CD4-positive, alpha-beta T cell treated with Interferon gamma for 1 hour (primary cell): Measurements from ENCODE around the gene DEAF1.

Source experiments
- DNase-seq: peaks from one replicate; pipeline ENCODE4 v3.0.0-alpha.2; 2020

Gene DEAF1

DNA sequence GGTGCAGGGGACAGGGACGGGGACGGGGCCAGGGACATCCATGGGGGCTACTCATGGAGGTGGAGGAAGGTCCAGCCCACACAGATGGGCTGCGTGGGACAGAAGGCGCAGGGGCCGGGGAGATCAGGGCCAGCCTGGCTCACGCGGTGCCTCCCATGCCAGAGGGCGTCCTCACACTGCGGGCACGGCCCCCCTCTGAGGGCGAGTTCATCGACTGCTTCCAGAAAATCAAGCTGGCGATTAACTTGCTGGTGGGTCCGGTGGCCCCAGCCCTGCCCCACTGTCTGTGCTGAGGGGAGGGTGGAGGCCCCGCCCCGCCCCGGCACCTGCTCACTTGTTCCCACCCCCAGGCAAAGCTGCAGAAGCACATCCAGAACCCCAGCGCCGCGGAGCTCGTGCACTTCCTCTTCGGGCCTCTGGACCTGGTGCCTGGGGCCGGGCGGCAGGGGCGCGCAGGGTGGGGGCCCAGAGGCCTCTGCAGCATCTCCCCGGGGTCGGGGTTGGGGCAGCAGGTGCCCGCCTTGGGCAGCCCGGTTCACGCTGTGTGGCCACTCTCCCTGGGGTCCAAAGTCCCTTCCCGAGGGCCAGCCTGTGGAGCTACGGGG lies 26.8 kb upstream of the DEAF1 start:
- DNase-seq, result peak; percentile 70

DNA sequence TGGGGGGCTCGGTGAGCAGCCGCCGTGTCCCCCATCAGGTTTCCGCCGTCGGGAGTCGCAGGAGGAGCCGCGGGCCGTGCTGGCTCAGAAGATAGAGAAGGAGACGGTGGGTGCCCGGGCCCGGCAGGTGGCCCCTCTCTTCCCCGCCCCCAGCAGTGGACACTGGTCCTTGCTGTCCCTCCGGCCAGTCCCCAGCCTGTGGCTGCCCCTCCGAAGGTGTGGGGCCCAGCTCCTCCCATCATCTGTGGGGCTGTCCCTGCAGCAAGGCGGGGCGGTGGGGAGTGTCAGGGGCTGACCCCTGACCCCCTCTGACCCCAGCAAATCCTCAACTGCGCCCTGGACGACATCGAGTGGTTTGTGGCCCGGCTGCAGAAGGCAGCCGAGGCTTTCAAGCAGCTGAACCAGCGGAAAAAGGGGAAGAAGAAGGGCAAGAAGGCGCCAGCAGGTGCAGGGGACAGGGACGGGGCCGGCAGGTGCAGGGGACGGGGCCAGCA lies 26.3 kb upstream of the DEAF1 start:
- DNase-seq, result peak; percentile 24

DNA sequence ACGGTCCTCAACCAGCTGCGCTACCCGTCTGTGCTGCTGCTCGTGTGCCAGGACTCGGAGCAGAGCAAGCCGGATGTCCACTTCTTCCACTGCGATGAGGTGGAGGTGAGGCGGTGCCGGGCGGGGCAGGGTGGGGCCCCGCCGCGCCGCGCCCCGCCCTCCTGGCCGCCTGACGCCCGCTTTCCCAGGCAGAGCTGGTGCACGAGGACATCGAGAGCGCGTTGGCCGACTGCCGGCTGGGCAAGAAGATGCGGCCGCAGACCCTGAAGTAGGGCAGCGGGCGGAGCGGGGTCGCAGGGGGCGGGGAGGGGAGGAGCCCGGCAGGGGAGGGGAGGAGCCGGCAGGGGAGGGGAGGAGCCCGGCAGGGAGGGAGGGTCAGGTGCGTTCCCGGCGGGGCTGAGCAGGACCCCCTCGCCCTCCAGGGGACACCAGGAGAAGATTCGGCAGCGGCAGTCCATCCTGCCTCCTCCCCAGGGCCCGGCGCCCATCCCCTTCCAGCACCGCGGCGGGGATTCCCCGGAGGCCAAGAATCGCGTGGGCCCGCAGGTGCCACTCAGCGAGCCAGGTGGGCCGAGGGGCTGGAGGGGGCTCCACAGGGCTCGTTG lies 25.7 kb upstream of the DEAF1 start:
- DNase-seq, result peak; percentile 19

DNA sequence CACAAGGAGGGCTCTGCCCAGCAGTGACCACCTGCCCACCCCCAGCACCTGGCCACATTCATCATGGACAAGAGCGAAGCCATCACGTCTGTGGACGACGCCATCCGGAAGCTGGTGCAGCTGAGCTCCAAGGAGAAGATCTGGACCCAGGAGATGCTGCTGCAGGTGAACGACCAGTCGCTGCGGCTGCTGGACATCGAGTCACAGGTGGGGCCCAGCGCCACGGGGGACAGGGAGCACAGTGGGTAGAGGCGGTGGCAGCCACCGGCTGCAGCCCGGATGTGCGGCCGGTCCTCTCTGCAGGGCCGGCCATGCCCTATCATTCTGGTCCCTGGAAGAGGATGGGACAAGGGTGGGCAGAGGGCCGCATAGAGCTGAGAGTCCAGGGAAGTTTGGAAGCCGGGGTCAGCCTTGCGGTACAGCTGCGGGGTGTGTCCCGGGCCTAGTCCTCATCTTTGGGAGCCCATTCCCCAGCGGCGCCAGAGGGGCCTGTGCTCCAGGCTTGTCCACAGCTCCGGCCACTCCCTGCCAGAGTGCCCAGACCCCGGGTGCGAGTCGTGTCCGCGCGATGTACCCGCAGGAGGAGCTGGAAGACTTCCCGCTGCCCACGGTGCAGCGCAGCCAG lies 25.1 kb upstream of the DEAF1 start:
- DNase-seq, result no peak

DNA sequence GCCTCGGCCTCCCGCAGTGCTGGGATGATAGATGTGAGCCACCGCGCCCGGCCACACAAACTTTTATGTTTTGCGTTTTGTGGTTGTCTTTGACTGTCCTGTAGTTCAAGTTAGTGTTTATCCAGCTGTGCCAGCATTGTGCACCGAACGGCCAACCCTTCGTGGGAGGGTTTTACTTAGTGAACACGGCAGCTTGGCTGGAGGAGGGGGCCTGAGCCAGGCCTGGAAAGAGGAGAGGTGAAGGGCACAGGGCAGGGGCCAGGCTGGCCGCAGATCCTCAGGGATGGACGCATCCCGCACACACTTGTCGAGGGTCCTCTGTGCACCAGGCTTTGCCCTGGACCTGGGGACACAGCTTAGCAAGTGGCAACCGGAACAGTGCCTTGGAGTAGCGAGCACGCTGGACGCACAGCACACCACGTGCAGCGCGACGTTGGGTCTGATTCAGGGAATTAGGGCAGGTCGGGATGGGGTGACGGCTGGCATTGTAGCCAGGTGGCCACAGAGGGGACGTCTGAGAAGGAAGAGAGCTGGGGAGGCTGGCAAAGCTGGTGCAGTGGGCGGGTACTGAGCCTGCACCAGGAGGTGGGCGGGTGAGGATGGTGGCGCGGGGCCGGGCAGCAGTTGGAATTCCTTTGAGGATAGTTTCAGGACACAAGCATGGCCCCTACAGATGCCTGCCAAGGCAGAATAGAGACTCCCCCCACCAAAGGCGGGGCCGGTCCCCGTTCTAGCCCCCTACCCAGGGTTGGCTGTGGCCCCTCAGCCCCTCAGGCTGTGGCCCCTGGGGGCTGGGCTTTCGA lies 24.4 kb upstream of the DEAF1 start:
- DNase-seq, result no peak

DNA sequence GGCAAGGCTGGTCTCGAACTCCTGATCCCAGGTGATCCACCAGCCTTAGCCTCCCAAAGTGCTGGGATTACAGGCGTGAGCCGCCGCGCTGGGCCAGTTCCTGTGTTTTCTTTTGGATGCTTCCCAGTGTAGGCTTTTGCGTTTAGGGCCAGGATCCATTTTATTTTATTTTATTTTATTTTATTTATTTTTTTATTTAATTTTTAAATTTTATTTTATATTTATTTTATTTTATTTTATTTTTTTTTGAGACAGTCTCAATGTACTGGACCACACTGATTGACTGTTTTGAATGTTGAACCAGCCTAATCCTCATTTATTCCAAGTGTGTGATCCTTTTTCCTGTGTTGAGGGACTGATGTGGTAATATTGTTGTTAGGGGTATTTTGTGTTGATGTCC lies 19.4 kb upstream of the DEAF1 start:
- DNase-seq, result no peak

DNA sequence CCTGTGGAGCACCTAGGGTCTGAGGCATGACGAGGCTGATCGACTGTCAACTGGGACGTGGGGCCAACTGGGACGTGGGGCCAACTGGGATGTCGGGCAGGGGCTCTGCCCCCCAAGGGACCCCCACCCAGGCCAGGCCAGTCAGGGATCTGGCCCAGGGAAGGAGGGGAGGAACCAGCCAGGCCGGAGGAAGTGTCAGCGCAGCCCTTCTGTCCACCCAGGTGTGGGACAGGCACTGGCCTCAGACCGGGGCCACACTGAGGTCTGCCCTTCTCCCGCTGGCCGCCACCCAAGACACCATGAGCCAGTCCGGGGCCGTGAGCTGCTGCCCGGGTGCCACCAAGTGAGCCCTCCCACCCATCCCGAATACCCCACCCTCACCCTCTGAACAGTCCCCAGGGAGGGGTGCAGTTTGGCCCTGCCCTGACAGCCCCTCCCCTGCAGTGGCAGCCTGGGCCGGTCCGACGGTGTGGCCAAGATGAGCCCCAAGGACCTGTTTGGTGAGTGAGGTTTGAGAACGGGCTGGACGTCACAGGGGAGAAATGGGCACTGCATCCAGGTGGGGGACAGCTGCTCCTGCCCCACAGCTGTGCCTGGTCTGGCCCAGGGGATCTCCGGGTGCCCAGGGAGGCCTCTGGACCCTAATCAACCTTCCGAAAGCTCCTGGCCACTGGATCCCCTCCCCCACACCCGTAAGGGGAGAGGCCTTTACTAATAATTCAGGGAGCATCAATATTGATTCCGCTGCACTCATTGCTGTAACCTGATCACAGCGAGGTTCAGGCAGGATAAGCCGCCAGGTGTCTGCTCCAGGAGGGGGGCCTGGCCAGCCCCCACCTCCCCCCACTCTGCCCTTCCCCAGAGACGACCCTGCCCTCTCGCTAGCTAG lies 14.3 kb upstream of the DEAF1 start:
- no peak for DNase-seq

DNA sequence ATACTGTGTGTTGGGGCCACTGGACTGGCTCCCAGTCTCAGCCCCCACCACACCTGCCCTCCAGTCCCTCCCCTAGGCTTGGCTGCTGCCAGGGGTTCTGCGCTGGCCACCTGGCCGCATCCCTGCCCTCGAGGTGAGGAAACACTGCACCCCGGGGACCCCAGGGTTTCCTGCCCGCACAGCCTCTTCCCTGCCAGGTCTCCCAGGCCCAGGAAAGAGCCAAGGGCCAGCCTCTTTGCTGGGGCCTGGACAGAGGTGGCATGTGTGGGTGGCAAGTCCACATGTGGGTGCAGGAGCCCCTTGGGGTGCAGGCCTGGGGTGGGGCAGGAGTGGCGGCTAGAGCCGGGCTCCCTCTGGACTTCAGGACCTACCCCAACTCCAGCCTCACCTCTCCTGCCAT lies 13.5 kb upstream of the DEAF1 start:
- DNase-seq, result no peak

DNA sequence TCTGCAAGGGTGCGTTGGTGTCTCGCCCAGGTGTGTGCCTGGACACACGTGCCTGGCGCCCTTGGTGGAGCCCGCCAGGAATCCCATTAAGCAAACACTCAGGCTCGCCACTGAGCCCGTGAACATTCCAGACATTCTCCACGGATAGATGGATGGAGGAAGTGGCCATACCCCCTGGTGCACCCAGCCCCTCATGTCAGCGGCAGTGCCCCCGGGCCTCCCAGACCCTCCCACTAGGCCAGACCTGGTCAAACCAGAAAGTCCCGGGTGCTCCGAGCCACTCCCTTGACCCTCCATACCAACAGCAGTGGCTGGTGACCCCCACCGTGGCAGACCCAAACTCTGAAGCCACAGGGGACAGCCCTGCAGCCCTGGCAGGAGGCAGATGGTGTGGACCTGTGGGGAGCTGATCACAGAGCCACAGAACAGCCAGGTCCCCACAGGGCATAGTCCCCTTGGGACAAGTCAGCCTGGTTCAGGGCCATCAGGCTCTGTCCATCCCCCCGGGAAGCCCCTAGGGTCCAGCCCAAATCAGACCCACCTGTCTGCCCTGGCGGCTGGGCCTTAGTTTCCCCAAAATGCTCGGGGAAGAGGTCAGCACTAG lies 12.9 kb upstream of the DEAF1 start:
- no peak for DNase-seq

DNA sequence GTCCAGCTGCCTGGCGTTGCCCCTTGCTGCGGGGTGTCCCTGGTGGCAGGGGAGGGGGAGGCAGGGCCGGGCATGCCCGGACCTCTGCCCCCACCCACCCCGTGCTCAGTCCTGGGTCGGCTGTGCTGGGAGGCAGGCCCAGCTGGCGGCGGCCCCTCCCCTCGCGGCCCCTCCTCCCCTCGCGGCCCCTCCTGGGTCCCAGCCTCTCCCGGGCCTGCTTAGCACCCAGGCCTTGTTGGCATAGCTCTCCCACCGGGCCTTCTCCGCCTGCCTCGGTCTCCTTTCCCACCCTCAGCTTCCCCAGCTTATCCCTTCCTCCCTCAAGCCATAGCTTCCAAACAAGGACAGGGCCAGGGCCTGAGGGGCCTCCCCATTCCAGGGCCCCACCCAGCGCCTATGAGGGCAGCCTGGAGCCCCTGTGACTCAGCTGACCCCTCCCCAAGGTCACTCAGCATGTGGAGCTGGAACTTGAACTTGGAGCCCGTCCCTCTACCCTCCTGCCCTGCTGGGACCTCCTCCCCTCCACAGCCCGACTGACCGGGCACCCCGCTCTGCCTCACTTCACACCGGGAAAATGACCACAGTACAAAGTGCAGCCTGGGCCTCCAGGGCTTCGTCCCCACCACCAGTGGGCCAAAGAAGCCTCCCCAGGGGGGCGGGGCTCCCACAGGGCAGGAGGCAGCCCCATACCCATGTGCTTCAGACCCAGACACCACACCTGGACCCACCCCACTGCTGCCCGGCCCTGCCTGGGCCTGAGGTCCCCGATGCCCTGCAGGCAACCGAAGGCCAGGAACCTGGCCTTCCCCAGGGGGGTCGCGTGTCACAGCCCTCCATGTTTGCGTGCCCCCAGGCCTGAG lies 12.2 kb upstream of the DEAF1 start:
- no peak for DNase-seq

DNA sequence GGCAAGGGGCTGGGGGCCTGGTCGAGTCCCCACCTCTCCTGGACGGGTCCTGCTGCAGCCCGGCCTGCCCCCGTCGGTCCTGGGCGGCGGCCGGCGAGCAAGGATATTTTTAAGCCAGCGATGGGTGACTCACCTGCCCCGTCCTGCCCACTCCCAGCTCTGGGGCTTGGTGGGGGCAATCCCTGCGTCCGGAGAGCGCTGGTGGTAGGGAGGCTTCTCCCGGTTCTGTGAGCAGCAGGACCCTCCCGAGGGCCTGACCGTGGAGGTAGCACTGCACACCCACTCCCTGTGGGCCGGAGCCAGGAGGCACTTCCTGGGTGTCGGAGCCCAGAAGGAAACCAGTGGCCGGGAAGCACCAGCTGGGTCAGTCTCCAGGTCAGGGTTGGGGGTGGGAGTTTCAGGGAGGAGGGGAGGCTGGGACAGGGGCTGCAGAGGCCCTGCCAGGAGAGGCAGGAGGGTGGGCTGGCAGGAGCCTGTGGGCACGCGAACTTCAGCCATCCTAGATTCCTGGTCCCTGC lies 11.5 kb upstream of the DEAF1 start:
- DNase-seq, result no peak

DNA sequence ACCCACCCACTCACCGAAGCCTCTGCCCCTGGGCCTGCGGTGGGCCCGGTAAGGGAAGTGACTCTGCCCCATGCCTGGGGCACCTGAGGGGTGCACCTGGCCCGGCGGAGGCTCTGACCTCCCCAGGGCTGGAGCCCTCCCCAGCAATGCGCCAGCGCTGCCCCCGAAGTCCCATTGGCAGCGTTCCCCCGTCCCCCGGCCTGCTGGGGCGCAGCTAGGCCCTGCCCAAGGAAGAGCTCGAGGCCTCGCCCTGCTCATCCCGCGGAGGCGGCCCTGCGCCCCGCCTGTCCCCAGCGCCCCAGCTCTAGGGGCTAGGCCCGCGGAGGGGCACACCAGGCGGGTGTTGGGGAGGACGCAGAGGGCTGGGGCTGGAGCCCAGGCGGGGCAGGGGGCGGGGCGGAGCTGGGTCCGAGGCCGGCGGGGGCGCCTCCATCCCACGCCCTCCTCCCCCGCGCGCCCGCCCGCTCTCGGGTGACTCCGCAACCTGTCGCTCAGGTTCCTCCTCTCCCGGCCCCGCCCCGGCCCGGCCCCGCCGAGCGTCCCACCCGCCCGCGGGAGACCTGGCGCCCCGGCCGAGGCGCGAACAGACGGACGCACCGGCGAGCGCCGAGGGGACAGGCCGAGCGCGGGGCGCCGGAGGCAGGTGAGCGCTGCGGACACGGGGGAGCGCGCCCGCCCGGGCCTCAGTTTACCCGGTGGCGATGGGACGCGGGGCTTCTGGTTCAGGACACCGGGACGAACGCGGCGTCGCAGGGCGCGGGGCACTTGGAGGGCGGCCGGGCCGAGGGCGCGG lies 10.8 kb upstream of the DEAF1 start, which contains the start of gene EPS8L2:
Gene EPS8L2 (plus strand): TSS at position 586 of the 793 bp plus-strand sequence. CDS start 3,177 bp downstream, outside the sequence.
- no peak for DNase-seq

DNA sequence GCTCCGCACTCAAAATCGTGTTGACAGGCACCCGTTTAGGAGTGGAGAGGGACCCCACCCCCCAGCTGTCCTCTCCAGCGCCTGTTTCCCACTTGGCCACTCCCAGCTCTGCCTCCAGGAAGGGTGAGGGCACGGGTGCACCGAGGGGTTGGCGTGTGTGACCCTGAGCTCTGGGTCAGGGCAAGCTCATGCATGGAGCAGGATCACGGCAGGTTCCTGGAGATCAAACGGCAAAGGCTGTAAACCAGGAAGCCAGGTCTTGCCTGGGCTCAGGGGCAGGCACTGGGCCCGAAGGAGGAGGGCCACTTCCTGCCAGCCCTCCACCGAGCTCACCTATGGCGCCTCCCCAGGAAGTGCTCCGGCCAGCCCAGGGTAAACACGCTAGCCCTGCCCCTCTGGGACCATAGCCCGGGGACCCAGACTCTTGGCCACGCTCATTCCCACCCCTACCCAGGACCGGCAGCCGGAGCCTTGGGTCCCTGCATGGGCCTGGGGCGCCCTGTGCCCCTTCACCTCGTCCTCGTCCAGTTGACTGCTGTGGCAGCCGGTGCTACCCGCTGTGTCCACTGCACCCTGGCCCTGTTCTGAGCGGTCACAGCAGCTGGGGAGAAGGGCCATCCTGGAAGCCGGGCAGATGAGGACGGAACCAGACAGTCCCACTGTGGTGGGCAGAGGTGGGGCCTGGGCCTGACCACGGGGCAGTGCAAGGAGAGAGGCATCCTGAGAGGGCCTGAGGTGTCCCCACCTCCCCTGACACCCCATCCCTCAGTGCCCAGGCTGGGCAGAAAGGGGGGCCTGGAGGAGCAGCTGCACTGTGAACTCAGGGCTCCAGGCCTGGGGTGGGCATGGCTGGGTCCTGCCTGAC lies 10.0 kb upstream of the DEAF1 start:
- DNase-seq, result no peak

DNA sequence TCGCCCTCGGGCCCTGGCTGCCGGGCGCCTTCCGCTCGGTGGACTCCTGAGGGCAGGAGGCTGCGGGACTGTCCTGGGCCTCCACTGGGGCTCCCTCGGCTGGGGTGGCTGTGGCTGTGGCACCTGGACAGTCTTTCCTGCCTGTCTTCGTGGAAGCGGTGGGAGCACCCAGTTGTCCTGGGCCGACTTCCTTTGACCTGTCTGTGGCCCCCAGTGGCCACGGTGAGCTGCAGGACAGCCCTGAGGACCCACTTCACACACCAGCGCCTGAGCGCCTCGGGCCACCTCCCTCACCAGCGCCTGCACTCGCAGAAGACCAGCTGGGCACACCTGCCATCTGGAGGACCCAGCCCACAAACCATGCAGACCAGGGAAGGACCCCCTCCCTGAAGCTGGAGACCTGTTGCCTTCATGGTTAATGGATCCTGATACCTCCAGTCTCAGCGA lies 9.2 kb upstream of the DEAF1 start:
- DNase-seq, result no peak

DNA sequence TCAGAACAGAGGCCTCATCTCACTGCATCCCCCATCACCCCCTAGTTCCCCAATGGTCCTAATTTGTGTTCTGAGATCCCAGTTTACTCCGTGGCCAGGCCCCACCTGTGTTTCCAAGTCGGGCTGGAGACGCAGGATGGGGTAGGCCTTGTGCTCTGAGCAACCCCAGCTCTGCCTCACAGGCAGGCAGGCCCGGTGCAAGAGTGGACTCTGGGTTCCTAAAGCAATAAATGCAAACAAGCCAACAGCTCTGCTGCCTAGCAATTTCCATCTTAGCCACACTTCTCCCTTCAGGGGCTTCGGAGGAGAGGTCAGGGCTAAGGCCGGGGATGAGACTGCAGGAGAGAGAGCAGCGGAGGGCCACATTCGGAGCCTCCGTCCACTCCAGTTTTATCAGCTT lies 8.5 kb upstream of the DEAF1 start:
- DNase-seq, result no peak

DNA sequence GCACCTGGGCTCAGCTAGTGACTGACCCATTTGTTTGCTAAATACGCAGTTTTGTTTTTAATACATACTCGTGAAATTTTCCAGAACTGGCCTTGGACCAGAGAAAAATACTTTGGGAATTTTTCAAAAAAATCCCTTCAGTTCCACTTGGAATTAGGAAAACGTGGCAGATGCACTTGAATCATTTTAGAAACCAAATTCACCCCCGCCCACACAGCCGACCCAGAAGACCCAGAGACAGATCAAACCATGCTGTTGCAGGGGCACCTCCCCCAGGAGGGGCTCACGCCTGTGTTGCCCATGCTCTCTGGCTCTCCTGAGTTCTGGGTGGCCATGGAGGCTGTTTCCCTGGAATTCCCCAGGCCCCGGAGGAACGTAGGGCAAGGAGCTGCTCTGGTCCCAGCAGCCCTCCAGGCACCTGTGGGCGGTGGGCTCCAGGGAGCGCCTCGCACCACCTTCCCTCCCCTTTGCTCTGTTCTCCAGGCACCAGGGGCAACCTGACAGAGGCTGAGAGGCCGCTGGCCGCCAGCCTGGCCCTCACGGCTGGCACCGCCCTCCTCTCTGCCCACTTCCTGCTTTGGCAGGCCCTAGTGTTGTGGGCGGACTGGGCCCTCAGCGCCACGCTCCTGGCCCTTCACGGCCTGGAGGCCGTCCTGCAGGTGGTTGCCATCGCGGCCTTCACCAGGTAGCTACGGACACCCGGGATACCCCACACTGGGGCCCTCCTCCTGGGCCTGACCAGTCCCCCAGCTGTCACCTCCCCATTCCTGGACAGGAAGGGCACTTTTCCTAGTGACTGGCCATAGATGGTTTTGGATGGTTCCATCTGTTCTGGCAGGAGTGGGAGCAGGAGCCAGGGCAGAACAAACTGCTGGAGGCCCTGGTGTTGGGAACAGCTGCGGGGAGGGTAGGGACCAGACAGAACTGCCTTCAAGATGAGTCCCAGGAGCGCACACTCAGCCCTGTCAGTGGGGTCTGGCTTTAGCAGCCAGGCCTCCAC lies 7.7 kb upstream of the DEAF1 start:
- no peak for DNase-seq

DNA sequence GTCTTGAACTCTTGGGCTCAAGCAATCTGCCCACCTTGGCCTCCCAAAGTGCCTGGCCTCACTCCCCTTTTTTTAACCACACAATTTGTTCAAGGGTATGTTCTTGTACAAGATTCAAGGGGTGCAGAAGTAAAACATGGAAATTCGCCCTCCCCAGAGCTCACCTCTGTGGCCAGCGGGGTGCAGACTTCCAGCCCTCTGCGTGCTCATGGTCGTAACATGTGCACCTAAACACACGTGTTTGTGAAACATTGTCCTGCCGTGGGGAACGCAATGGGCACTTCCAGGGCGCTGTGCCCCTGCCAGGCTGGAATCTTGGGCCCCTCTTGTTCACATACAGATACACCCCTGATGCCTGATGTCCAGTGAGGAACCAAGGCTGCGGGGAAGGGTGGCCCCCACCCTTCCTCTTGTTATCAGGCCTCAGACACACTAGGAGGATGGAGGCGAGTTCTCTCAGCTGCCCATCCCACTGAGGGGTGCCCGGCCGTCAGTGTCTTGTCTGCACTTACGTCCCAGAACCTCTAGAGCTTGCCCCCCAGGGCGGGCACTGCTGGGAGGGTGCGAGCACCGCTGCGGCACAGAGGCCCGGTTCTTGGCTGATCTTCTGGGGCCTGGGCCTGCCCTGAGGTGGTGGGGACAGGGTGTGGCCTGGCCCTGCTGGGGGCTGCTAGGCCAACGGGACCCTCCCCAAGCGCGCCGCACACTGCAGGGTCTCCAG lies 6.9 kb upstream of the DEAF1 start:
- DNase-seq, result no peak
